NOMO-1 treated with dmso at 0.1 percent for 144 hours (cell line): ENCODE results near the gene CCDC71.
A peak's percentile ranks its signal among the peaks of the same experiment; 100 is the strongest.

Experiments used
- DNase-seq: peaks from one replicate; lab custom pipeline; 2025; ENCODE audit not compliant: unreplicated experiment; lab: John Stamatoyannopoulos, UW

Gene CCDC71

GRCh38 chr3:49132073-49132436, 34.1 kb downstream of the CCDC71 start:
- DNase-seq = no peak

- no peak for DNase-seq
These were observed 34.6 kb downstream of the CCDC71 start for GRCh38 chr3:49131576-49131975.

- no peak for DNase-seq
These were observed 35.1 kb downstream of the CCDC71 start for GRCh38 chr3:49131040-49131439.

GRCh38 chr3:49124991-49125670, 41.0 kb downstream of the CCDC71 start:
- DNase-seq = no peak

- no peak for DNase-seq
These were observed 41.9 kb downstream of the CCDC71 start for GRCh38 chr3:49124203-49124602.

GRCh38 chr3:49123687-49124086, 42.4 kb downstream of the CCDC71 start:
- DNase-seq = no peak

- no peak for DNase-seq
These were observed 43.1 kb downstream of the CCDC71 start for GRCh38 chr3:49122886-49123545.

GRCh38 chr3:49122451-49122850, 43.7 kb downstream of the CCDC71 start:
- no peak for DNase-seq

GRCh38 chr3:49122022-49122421, 44.1 kb downstream of the CCDC71 start:
- DNase-seq = no peak

- no peak for DNase-seq
These were observed 44.9 kb downstream of the CCDC71 start for GRCh38 chr3:49121132-49121736.

GRCh38 chr3:49120438-49121131, 45.5 kb downstream of the CCDC71 start, which contains the start of gene USP19:
Gene USP19, minus strand, starts transcription at chr3:49120823. Its CDS starts 1,678 bp downstream, at chr3:49119145.
- peak; percentile 75 for DNase-seq

GRCh38 chr3:49120096-49120437, 46.1 kb downstream of the CCDC71 start:
- DNase-seq = no peak

- DNase-seq = no peak
These were observed 46.7 kb downstream of the CCDC71 start for GRCh38 chr3:49119439-49119838.

GRCh38 chr3:49119036-49119435, 47.1 kb downstream of the CCDC71 start:
- DNase-seq = no peak
